ENCODE data around the gene CADM2.

- TF ChIP-seq ZNF24 (tag by site-specific recombination; IDR thresholded peaks at IDR 0.05) (no peak), CTCF (tag by site-specific recombination; IDR thresholded peaks at IDR 0.05) (no peak), TCF7L2 (IDR thresholded peaks at IDR 0.05; ENCODE audit: borderline replicate concordance, low read depth, low read length) (no peak), ZNF366 (tag by site-specific recombination; conservative IDR thresholded peaks at IDR 0.05) (no peak)
Observed at GRCh38 chr3:86087160-86087871, 1128.5 kb downstream of the CADM2 start.
